OCI-LY1 (cell line): Measurements from ENCODE around the gene DNASE2.
"Not testable (repeated sequence)": the region's sequence is repeated elsewhere in the genome, so short reads cannot be mapped to it uniquely, and the experiment has no call there.

Experiments
- H2AFZ ChIP-seq: fragments of 200-600 bp; sonication (generic), shearing (Covaris generic); 2 replicates; pipeline ENCODE4 v1.6.0; 2014; ENCODE audit warnings: antibody characterized with exemption, mild to moderate bottlenecking, low read length
- H3F3A ChIP-seq: fragments of 200-600 bp; sonication (generic), shearing (Covaris generic); 2 replicates; pipeline ENCODE4 v1.6.0; 2014; ENCODE audit warnings: mild to moderate bottlenecking, antibody characterized with exemption, low read length, moderate library complexity; ENCODE audit not compliant: insufficient read depth
- H3K27ac ChIP-seq: fragments of 200-600 bp; sonication (generic); 2 replicates; pipeline ENCODE4 v1.5.1; 2014; ENCODE audit warnings: low read length, mixed run types, mild to moderate bottlenecking, low read depth; ENCODE audit not compliant: poor library complexity, severe bottlenecking
- H3K27me3 ChIP-seq: fragments of 200-600 bp; sonication (generic); 2 replicates; pipeline ENCODE4 v1.6.0; 2014; ENCODE audit warnings: antibody characterized with exemption, mild to moderate bottlenecking, low read length, moderate library complexity; ENCODE audit not compliant: insufficient read depth
- H3K36me3 ChIP-seq: fragments of 200-600 bp; sonication (generic); 2 replicates; pipeline ENCODE4 v1.6.1; 2014; ENCODE audit warnings: mild to moderate bottlenecking, antibody characterized with exemption, low read length, moderate library complexity, mixed read lengths; ENCODE audit not compliant: insufficient read depth
- H3K4me1 ChIP-seq: fragments of 200-600 bp; sonication (generic); 2 replicates; pipeline ENCODE4 v1.5.1; 2014; ENCODE audit warnings: mild to moderate bottlenecking, low read length, moderate library complexity; ENCODE audit not compliant: insufficient read depth, severe bottlenecking
- H3K4me2 ChIP-seq: fragments of 200-600 bp; sonication (generic), shearing (Covaris generic); 2 replicates; pipeline ENCODE4 v1.6.1; 2014; ENCODE audit warnings: low read length
- H3K4me3 ChIP-seq: fragments of 200-600 bp; sonication (generic); 2 replicates; pipeline ENCODE4 v1.5.1; 2014; ENCODE audit warnings: low read length, low read depth, mild to moderate bottlenecking, mixed read lengths; ENCODE audit not compliant: poor library complexity, severe bottlenecking
- H3K79me2 ChIP-seq: fragments of 200-600 bp; shearing (Covaris generic); 2 replicates; pipeline ENCODE4 v1.6.1; 2016; ENCODE audit warnings: mixed run types, low read length, mixed read lengths; ENCODE audit not compliant: insufficient read depth
- H3K9ac ChIP-seq: fragments of 200-600 bp; sonication (generic), shearing (Covaris generic); 2 replicates; pipeline ENCODE4 v1.6.1; 2014; ENCODE audit warnings: mild to moderate bottlenecking, low read length, mixed read lengths
- H3K9me2 ChIP-seq: fragments of 200-600 bp; sonication (generic), shearing (Covaris generic); 2 replicates; pipeline ENCODE4 v1.6.1; 2014; ENCODE audit warnings: low read depth, mild to moderate bottlenecking, low read length, mixed read lengths
- H3K9me3 ChIP-seq: fragments of 200-600 bp; shearing (Covaris generic); 2 replicates; pipeline ENCODE4 v1.6.1; 2014; ENCODE audit warnings: low read length, mixed read lengths
- H4K20me1 ChIP-seq: fragments of 200-600 bp; sonication (generic), shearing (Covaris generic); 2 replicates; pipeline ENCODE4 v1.6.0; 2016; ENCODE audit warnings: mild to moderate bottlenecking, low read length; ENCODE audit not compliant: insufficient read depth
- EZH2 ChIP-seq: fragments of 200-600 bp; sonication (generic), shearing (Covaris generic); IDR thresholded peaks from 2 replicates; pipeline ENCODE4 v1.8.0; 2017; ENCODE audit warnings: borderline replicate concordance, mixed run types, mild to moderate bottlenecking, antibody characterized with exemption, low read length, moderate library complexity, mixed read lengths
- TF ChIP-seq, protein P1 (sequence below): fragments of 200-600 bp; sonication (generic), shearing (Covaris generic); IDR thresholded peaks from 2 replicates; pipeline ENCODE4 v1.5.1; 2017; ENCODE audit warnings: mild to moderate bottlenecking, antibody characterized with exemption, low read length, moderate library complexity, mixed read lengths

The DNASE2 gene

DNA sequence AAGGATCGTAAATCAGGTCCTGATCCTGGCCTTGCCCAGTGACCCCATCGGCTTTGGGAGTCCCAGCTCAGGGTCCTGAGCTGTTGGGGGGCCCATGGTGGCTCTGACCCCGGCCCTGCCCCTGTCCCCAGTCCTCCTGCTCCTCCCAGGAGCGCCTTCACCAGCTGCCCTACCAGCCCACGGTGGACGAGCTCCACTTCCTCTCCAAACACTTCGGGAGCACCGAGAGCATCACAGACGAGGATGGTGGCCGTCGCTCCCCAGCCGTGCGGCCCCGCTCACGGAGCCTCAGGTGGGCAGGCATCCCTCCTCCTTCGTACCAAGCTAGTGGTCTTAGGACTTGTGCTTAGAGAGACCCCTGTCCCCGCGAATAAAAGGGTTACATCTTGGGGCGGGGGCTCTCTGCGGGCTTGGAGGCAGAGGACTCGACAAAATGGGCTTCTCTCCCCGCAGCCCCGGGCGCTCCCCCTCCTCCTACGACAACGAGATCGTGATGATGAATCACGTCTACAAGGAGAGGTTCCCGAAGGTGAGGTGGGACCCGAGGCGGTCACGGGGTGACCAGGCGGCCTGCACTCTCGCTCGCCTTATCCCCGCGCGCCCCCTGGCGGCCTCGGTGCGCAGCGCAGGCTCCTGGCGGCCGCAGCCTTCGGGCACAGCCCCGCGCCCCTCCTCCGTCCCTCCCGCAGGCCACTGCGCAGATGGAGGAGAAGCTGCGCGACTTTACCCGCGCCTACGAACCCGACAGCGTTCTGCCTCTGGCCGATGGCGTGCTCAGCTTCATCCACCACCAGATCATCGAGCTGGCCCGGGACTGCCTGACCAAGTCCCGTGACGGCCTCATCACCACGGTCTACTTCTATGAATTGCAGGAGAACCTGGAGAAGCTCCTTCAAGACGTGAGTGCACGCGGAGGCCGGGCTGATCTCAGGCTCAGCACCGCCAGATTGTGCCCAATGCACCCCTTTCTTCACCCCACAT, 33.8 kb downstream of the DNASE2 start:
- TF ChIP-seq, protein P1, sequence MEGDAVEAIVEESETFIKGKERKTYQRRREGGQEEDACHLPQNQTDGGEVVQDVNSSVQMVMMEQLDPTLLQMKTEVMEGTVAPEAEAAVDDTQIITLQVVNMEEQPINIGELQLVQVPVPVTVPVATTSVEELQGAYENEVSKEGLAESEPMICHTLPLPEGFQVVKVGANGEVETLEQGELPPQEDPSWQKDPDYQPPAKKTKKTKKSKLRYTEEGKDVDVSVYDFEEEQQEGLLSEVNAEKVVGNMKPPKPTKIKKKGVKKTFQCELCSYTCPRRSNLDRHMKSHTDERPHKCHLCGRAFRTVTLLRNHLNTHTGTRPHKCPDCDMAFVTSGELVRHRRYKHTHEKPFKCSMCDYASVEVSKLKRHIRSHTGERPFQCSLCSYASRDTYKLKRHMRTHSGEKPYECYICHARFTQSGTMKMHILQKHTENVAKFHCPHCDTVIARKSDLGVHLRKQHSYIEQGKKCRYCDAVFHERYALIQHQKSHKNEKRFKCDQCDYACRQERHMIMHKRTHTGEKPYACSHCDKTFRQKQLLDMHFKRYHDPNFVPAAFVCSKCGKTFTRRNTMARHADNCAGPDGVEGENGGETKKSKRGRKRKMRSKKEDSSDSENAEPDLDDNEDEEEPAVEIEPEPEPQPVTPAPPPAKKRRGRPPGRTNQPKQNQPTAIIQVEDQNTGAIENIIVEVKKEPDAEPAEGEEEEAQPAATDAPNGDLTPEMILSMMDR, result peak; percentile 98
- TF ChIP-seq EZH2, result no peak
- Histone ChIP-seq H2AFZ (no peak overlapping the region), H3K4me2 (peak overlapping the region; percentile 54), H3K27ac (no peak overlapping the region), H3F3A (no peaks in the 10 kb centered on the region), H4K20me1 (no peaks in the 10 kb centered on the region), H3K9ac (no peak overlapping the region; the same call in 1 of the 2 replicates), H3K79me2 (no peaks in the 10 kb centered on the region), H3K4me1 (peaks cover 9% of the 10 kb centered on the region), H3K4me3 (peak overlapping the region; percentile 17), H3K9me2 (no peaks in the 10 kb centered on the region), H3K36me3 (peaks cover 37% of the 10 kb centered on the region), H3K9me3 (no peaks in the 10 kb centered on the region), H3K27me3 (no peaks in the 10 kb centered on the region)

DNA sequence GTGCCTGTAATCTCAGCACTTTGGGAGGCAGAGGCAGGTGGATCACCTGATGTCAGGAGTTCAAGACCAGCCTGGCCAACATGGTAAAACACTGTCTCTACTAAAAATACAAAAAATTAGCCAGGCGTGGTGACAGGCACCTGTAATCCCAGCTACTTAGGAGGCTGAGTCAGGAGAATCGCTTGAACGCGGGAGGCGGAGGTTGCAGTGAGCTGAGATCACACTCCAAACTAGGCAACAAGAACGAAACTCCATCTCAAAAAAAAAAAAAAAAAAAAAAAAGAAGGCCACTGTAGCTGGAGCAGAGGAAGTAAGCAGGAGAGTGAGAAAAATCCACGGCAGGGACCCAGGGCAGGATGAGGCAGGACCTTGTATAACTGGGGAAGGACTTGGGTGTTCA, 34.6 kb downstream of the DNASE2 start:
- H3F3A ChIP-seq, H3K9ac ChIP-seq, H3K4me3 ChIP-seq, H4K20me1 ChIP-seq, H3K9me3 ChIP-seq, H2AFZ ChIP-seq, H3K4me2 ChIP-seq, H3K27ac ChIP-seq, H3K4me1 ChIP-seq, H3K27me3 ChIP-seq, H3K79me2 ChIP-seq, H3K9me2 ChIP-seq: not testable (repeated sequence)
- peaks cover 35% of the 10 kb centered on the region for H3K36me3 ChIP-seq

DNA sequence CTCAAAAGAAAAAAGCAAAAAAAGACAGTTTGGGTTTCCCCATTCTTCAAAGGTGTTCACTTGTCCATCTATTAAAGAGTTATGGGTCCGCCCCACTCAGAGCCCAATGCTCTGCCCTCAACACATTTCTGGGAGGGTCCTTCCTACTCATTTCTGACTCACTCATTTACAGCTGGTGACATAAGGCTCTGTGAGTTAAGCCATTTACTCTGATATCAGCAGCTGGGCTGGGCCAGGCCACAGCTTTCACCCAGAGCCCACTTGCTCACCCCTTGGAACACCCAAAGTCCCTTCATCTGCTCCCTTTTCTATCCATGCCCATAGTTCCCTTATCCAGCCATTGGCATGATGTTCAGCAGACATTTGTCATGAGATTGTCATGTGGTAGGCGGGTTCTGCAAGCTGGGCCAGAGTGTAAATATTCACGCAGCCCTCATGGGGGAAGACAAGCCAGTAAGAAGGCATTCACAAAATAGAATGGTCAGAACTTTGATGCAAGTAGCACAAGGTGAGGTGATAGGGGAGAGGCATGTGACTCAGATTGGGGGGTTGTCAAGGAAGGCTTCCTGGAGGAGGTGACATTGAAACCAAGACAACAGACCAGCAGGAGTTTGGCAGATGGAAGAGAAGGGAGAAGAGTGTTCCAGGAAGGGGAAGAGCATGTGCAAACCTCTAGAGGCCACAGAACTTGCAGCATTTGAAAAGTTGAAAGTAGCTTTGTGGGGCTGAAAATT, 37.1 kb downstream of the DNASE2 start:
- no peak overlapping the region for H2AFZ ChIP-seq
- H3K9me2 ChIP-seq, result no peaks in the 10 kb centered on the region
- H3K4me3 ChIP-seq, result no peak overlapping the region
- no peak for TF ChIP-seq EZH2
- TF ChIP-seq, protein P1, result no peak
- H3F3A ChIP-seq, result 0 out of 2 replicates have a peak, but pooled peaks cover 7% of the 10 kb centered on the region
- H3K9ac ChIP-seq, result no peak overlapping the region
- H4K20me1 ChIP-seq, result no peaks in the 10 kb centered on the region
- peaks cover 28% of the 10 kb centered on the region for H3K4me1 ChIP-seq
- no peak overlapping the region for H3K4me2 ChIP-seq
- H3K27me3 ChIP-seq, result no peaks in the 10 kb centered on the region
- peaks cover 43% of the 10 kb centered on the region for H3K36me3 ChIP-seq
- no peaks in the 10 kb centered on the region for H3K9me3 ChIP-seq
- no peaks in the 10 kb centered on the region for H3K79me2 ChIP-seq
- H3K27ac ChIP-seq, result no peak overlapping the region
